Neural progenitor cell (in vitro differentiated cells): Measurements from ENCODE around the gene GNG12.

Source experiments
- CTCF ChIP-seq: fragments of 200-600 bp; sonication (generic); IDR thresholded peaks from 2 replicates; pipeline ENCODE4 v1.5.1; 2017; ENCODE audit warnings: antibody characterized with exemption, mild to moderate bottlenecking
- EZH2 ChIP-seq: fragments of 200-600 bp; sonication (generic); IDR thresholded peaks from 2 replicates; pipeline ENCODE4 v1.6.1; 2017; ENCODE audit warnings: antibody characterized with exemption, mild to moderate bottlenecking, moderate library complexity
- EZH2phosphoT487 ChIP-seq: fragments of 200-600 bp; sonication (generic); IDR thresholded peaks from 2 replicates; pipeline ENCODE4 v1.6.1; 2017; ENCODE audit warnings: antibody characterized with exemption

GRCh38 chr1:67768480-67768879, 64.8 kb downstream of the GNG12 start:
- TF ChIP-seq CTCF = no peak
- TF ChIP-seq EZH2 = no peak
- TF ChIP-seq EZH2phosphoT487 = no peak
